CD4-positive, alpha-beta memory T cell (primary cell): ENCODE data around the gene FAM219B. TPM values are rescaled to one million over a fixed set of nuclear protein-coding genes. Genes with fewer than 3 reads are reported as not detected.

Experiments
- CTCF ChIA-PET: fragments of 350-600 bp; sonication (Branson Sonifier 250); formaldehyde crosslinking; loops from one replicate; lab custom pipeline; 2021; ENCODE audit warnings: inconsistent platforms; ENCODE audit not compliant: partially characterized antibody; lab: Charles Lee
- POLR2A ChIA-PET: fragments of 350-600 bp; sonication (Branson Sonifier 250); formaldehyde crosslinking; loops from one replicate; lab custom pipeline; 2021; ENCODE audit not compliant: partially characterized antibody; lab: Charles Lee
- DNase-seq, 5 donors: peaks; one replicate each; pipeline versions ENCODE4 v3.0.0 to v3.0.0-alpha.2; 2020 to 2022; ENCODE audit warnings: mixed read lengths in 1 of 5
- H3K27ac ChIP-seq: one replicate; pipeline ENCODE4 v1.7.0; 2013; ENCODE audit warnings: low read depth, low read length
- H3K27me3 ChIP-seq: 2 replicates; pipeline ENCODE4 v1.7.0; 2013; ENCODE audit warnings: mild to moderate bottlenecking, low read length, moderate library complexity; ENCODE audit not compliant: insufficient read depth
- H3K36me3 ChIP-seq: 2 replicates; pipeline ENCODE4 v1.7.0; 2013; ENCODE audit warnings: mild to moderate bottlenecking, low read length, moderate library complexity; ENCODE audit not compliant: insufficient read depth
- H3K4me1 ChIP-seq: 2 replicates; pipeline ENCODE4 v1.7.0; 2013; ENCODE audit warnings: mild to moderate bottlenecking, low read length, moderate library complexity; ENCODE audit not compliant: insufficient read depth
- H3K4me3 ChIP-seq, 2 donors: one replicate each; pipeline ENCODE4 v1.7.0; 2013; ENCODE audit warnings: low read length in 2 of 2, mild to moderate bottlenecking in 1 of 2
- H3K9me3 ChIP-seq, 2 donors: one replicate each; pipeline ENCODE4 v1.7.0; 2013; ENCODE audit warnings: low read length in 2 of 2, control low read depth in 1 of 2; ENCODE audit not compliant: control insufficient read depth in 1 of 2
- H3K27ac Mint-ChIP-seq, 7 donors: one replicate each; pipeline ENCODE4 v1.8.0; 2020 to 2021; ENCODE audit warnings: mixed read lengths in 7 of 7, mild to moderate bottlenecking in 6 of 7, inconsistent platforms in 3 of 7, moderate library complexity in 3 of 7
- H3K27me3 Mint-ChIP-seq, 2 donors: one replicate each; pipeline ENCODE4 v1.8.0; 2020 to 2021; ENCODE audit warnings: mixed read lengths in 2 of 2
- H3K36me3 Mint-ChIP-seq, 2 donors: one replicate each; pipeline ENCODE4 v1.8.0; 2020 to 2021; ENCODE audit warnings: mixed read lengths in 2 of 2, inconsistent platforms in 1 of 2, mild to moderate bottlenecking in 1 of 2
- H3K4me1 Mint-ChIP-seq, 4 donors: one replicate each; pipeline ENCODE4 v1.8.0; 2020 to 2021; ENCODE audit warnings: mixed read lengths in 4 of 4, mild to moderate bottlenecking in 1 of 4
- H3K4me3 Mint-ChIP-seq, 8 donors: one replicate each; pipeline ENCODE4 v1.8.0; 2020 to 2021; ENCODE audit warnings: mixed read lengths in 8 of 8, mild to moderate bottlenecking in 7 of 8, moderate library complexity in 6 of 8, inconsistent platforms in 3 of 8
- H3K9me3 Mint-ChIP-seq, 8 donors: one replicate each; pipeline ENCODE4 v1.8.0; 2020 to 2021; ENCODE audit warnings: mixed read lengths in 8 of 8, mild to moderate bottlenecking in 5 of 8, inconsistent platforms in 3 of 8, moderate library complexity in 1 of 8
- intact Hi-C: fragments of 100-400 bp; cut with micrococcal nuclease; formaldehyde crosslinking; loops from one replicate; pipeline ENCODE4 v1.15.1; 2023
- polyA plus RNA-seq, 2 donors: library from polyadenylated mRNA; unstranded; fragments of 300-500 nt; fragmentation: Illumina TruSeq; gene quantifications; one replicate each; pipeline ENCODE4 v1.2.3, GENCODE V29; 2021
- total RNA-seq, 2 experiments: library from RNA; stranded (reverse); gene quantifications; one replicate each; pipeline ENCODE4 v1.2.3, GENCODE V29; 2021

Gene FAM219B
- total and polyA plus RNA-seq, 4 experiments from 2014 or later: 17.4 to 117 (median 63.6) TPM

DNA sequence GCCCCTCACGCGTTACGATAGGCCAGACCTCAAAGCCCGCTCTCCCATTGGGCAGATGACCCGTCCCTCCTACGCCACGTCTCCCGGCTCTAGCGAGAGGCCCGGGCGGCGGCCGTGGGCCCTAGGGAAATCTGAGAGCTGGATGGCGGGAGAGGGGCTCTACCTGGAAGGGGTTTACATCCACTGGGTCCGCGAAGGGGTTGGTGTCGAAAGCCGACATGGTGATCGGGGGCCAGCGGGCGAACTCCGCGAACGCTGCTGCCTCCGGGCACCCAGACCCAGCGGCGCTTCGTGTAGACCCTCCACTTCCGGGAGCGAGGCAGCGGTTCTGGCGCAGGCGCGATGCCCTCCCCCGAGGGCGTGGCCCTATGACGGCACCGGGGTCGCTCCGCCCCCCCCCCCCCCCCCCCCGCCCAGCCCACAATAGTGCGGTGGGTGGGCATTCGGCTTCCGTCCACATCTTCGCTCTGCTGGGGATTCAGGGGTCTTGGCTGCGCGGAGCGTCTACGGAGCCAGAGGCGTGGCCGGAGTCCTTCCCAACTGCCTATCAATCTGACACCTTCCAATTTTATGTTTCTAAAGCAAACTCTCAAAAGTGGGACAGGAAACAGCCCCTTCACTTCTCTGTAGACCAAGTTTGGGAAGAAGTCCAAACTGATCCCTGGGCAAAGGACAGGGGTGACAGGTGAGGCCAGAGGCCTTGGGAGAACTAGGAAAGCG lies 33.5 kb downstream of the FAM219B start, which contains the start of gene SCAMP2:
Gene SCAMP2, minus strand, starts transcription at position 330 of the 720 bp plus-strand sequence. Its CDS starts 110 bp downstream, at position 220.
- CTCF ChIA-PET: interaction anchor here (1.3 to 5.5 kb wide), 3 partner anchors 11 to 30 kb away, joined by 4 to 62 read pairs (median 7); partner anchors contain the start of gene ULK3
- POLR2A ChIA-PET: interaction anchor here (0.9 to 5.5 kb wide), 13 partner anchors 8 to 258 kb away, joined by 3 to 50 read pairs (median 6); partner anchors contain the start of genes CLK3, COX5A, FAM219B and MPI
- Mint-ChIP-seq H3K9me3 (peaks cover 0 to 2% (median 0%) of the 10 kb centered on the region in 8 donors), H3K4me3 (peak within 1 kb of the TSS; percentile 94 to 100 (median 99)), H3K4me1 (peaks cover 33 to 57% (median 44%) of the 10 kb centered on the region in 4 donors), H3K27me3 (no peaks in the 10 kb centered on the region), H3K36me3 (peaks cover 8 to 27% of the 10 kb centered on the region in 2 donors), H3K27ac (peak within 1 kb of the TSS; percentile 96 to 99 (median 98))
- peak; percentile 92 to 95 (median 94) for DNase-seq
- H3K27ac ChIP-seq: peak within 1 kb of the TSS; percentile 93
- H3K36me3 ChIP-seq: no peaks in the 10 kb centered on the region
- H3K27me3 ChIP-seq: no peaks in the 10 kb centered on the region
- intact Hi-C loops: loop anchor here (1.0 kb wide), 5 partner anchors 16 to 65 kb away; partner anchors contain the start of genes COX5A and FAM219B
- H3K4me3 ChIP-seq: peak within 1 kb of the TSS; percentile 52 to 99
- H3K4me1 ChIP-seq: peaks cover 53% of the 10 kb centered on the region
- no peaks in the 10 kb centered on the region for H3K9me3 ChIP-seq

DNA sequence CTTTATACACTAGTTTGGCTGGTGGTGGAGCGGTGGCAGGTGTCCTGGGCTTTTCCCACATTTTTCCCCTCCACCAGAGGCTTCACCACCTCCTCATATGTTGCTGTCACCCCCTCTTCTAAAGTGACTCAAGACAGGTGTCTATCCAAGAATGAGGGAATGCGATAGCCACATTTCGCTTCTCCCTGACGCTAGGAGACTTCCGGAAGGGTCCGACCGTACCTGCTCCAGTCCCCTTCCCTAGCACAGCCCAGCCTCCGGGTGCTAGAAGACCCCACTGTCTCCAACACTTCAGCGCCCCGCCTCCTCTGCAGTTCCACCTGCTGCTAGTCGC lies 34.0 kb downstream of the FAM219B start:
- intact Hi-C loops: loop anchor here (1.0 kb wide), 5 partner anchors 17 to 66 kb away; partner anchors contain the start of genes COX5A and FAM219B
- Histone ChIP-seq H3K4me3 (peak overlapping the region; percentile 52 to 99), H3K36me3 (no peaks in the 10 kb centered on the region), H3K9me3 (no peaks in the 10 kb centered on the region), H3K4me1 (peaks cover 58% of the 10 kb centered on the region), H3K27ac (peak overlapping the region; percentile 93), H3K27me3 (no peaks in the 10 kb centered on the region)
- Mint-ChIP-seq H3K9me3 (peaks cover 0 to 2% (median 0%) of the 10 kb centered on the region in 8 donors), H3K4me3 (peak overlapping the region; percentile 94 to 100 (median 99)), H3K27ac (peak overlapping the region; percentile 96 to 99 (median 98)), H3K4me1 (peaks cover 38 to 62% (median 49%) of the 10 kb centered on the region in 4 donors), H3K27me3 (no peaks in the 10 kb centered on the region), H3K36me3 (peaks cover 13 to 32% of the 10 kb centered on the region in 2 donors)
- ChIA-PET CTCF (interaction anchor here (5.5 kb wide), 1 partner anchor 29 kb away, joined by 62 read pairs; no protein-coding TSS in a partner anchor), POLR2A (interaction anchor here (0.9 to 5.5 kb wide), 11 partner anchors 9 to 257 kb away, joined by 3 to 50 read pairs (median 6); partner anchors contain the start of genes CLK3, COX5A, FAM219B and ULK3)
- DNase-seq: no peak

DNA sequence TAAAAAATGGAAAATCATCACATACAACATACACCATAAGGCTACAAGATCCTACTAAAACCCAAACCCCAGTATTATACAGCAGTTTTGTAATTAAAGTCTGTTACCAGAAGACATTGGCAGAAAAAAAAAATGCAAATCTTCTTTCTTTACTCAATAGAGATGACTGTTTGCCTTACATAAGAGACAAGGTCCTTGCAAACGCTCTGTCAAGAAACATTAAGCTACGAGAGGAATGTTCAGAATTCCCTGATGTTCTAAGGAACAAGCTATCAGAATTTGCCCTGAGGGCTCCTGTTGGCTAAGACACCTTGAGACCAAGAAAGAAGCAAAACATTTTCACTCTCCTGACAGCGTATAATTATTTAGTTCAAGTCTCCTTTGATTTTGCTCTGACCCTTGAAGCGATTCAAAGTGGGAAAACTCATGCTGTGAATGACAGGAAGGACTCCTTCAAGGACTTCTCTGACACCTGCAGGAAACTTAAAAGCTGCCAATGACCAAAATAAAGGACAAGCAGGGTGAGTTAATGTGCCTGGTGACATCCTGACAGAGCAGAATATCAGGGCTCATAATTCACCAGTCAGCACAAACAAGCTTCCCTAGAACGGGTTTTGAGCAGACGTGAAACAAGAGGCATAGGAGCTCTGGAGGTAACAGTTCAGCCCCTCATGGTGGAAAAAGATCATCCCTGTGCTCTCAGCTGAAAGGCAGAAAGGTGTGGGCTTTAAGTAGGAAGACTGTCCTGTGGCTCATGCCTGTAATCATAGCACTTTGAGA lies 36.0 kb downstream of the FAM219B start:
- intact Hi-C loops: loop anchor here (2.0 kb wide), 1 partner anchor 14 kb away; no protein-coding TSS in a partner anchor
- Histone ChIP-seq H3K27ac (peak overlapping the region; percentile 51), H3K27me3 (no peaks in the 10 kb centered on the region), H3K4me1 (peaks cover 79% of the 10 kb centered on the region), H3K4me3 (peak overlapping the region in 1 of 2 donors; percentile 31), H3K9me3 (no peaks in the 10 kb centered on the region), H3K36me3 (no peaks in the 10 kb centered on the region)
- Mint-ChIP-seq H3K27ac (peak overlapping the region; percentile 54 to 98 (median 94)), H3K36me3 (peaks cover 21 to 34% of the 10 kb centered on the region in 2 donors), H3K4me3 (peak overlapping the region; percentile 77 to 100 (median 90)), H3K27me3 (no peaks in the 10 kb centered on the region), H3K4me1 (peaks cover 54 to 83% (median 67%) of the 10 kb centered on the region in 4 donors), H3K9me3 (peaks cover 0 to 2% (median 0%) of the 10 kb centered on the region in 8 donors)
- DNase-seq: no peak
- ChIA-PET POLR2A (interaction anchor here (0.8 to 5.5 kb wide), 12 partner anchors 12 to 83 kb away, joined by 3 to 50 read pairs (median 11); partner anchors contain the start of genes COX5A, FAM219B, MPI and ULK3), CTCF (interaction anchor here (0.9 to 4.7 kb wide), 15 partner anchors 12 to 83 kb away, joined by 3 to 79 read pairs (median 6); partner anchors contain the start of gene ULK3)

DNA sequence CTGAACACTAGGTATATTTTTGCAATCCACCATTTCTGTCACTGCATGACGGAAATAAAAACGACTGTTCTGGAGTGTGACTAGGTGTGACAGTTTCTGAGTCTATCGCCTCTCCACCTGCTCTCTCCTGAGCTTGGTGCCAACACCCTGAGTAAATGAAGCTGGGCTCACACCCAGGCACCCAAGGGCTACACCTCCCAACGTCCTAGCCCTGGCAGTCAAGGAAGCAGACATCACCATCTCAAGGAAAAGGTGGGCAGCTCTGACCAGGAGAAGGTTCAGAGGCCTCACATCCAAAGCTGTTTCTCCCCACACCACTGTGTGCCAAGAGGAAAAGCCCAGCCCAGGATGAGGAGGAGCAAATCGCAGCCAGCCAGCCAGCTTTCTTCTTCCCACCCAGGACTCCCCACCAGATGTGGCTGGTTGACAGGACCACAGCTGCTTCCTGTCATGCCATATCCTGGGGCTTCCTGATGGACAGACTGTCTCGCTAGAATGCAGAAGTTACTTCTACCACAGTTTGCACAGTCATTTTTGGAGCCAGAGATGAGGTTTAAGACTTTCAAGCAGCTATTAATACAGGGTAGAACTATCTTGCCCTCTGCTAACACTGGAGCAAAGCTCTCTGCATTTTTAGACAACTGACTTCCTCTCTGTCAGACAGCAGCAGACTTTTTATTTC lies 36.8 kb downstream of the FAM219B start:
- H3K4me3 Mint-ChIP-seq: peak overlapping the region; percentile 77 to 100 (median 90)
- Histone ChIP-seq H3K27ac (peak overlapping the region; percentile 51), H3K36me3 (no peaks in the 10 kb centered on the region), H3K9me3 (no peaks in the 10 kb centered on the region), H3K4me3 (peak overlapping the region in 1 of 2 donors; percentile 31), H3K27me3 (no peaks in the 10 kb centered on the region), H3K4me1 (peaks cover 84% of the 10 kb centered on the region)
- intact Hi-C loops: loop anchor here (2.0 kb wide), 1 partner anchor 13 kb away; no protein-coding TSS in a partner anchor
- no peaks in the 10 kb centered on the region for H3K27me3 Mint-ChIP-seq
- H3K4me1 Mint-ChIP-seq: peaks cover 57 to 88% (median 71%) of the 10 kb centered on the region in 4 donors
- peak overlapping the region; percentile 54 to 98 (median 93) for H3K27ac Mint-ChIP-seq
- DNase-seq: peak in 2 of 5 donors; percentile 24 to 50
- peaks cover 0 to 2% (median 0%) of the 10 kb centered on the region in 8 donors for H3K9me3 Mint-ChIP-seq
- POLR2A ChIA-PET: interaction anchor here (0.8 to 5.5 kb wide), 14 partner anchors 13 to 82 kb away, joined by 3 to 50 read pairs (median 12); partner anchors contain the start of genes COX5A, FAM219B, MPI and ULK3
- H3K36me3 Mint-ChIP-seq: peaks cover 21 to 37% of the 10 kb centered on the region in 2 donors
- CTCF ChIA-PET: interaction anchor here (0.9 to 4.7 kb wide), 17 partner anchors 11 to 99 kb away, joined by 3 to 79 read pairs (median 6); partner anchors contain the start of genes FAM219B and ULK3

DNA sequence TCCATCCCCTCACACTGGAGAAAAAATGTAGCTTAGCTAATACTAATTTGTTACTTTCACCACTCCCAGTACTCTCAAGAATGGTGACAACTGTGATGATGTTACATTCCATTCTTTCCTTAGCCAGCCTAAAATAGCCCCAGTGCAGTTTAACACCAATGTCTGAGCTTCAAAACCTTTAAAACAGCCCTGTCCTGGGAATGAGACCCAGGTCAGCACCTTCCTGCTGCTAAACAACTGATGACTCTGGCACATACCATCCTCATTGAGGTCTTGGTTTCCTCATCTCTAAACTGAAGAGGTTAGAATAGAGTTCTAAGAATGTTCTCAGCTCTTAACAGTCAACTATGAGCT lies 37.3 kb downstream of the FAM219B start:
- peak overlapping the region; percentile 54 to 98 (median 93) for H3K27ac Mint-ChIP-seq
- peak overlapping the region; percentile 77 to 100 (median 90) for H3K4me3 Mint-ChIP-seq
- ChIA-PET POLR2A (interaction anchor here (0.9 to 5.5 kb wide), 12 partner anchors 12 to 81 kb away, joined by 3 to 50 read pairs (median 14); partner anchors contain the start of genes FAM219B, MPI and ULK3), CTCF (interaction anchor here (0.9 to 4.7 kb wide), 15 partner anchors 10 to 98 kb away, joined by 3 to 79 read pairs (median 6); partner anchors contain the start of genes FAM219B and ULK3)
- H3K36me3 Mint-ChIP-seq: peaks cover 22 to 39% of the 10 kb centered on the region in 2 donors
- no peak for DNase-seq
- Histone ChIP-seq H3K27me3 (no peaks in the 10 kb centered on the region), H3K4me1 (peaks cover 89% of the 10 kb centered on the region), H3K9me3 (no peaks in the 10 kb centered on the region), H3K4me3 (peak overlapping the region in 1 of 2 donors; percentile 31), H3K36me3 (no peaks in the 10 kb centered on the region), H3K27ac (peak overlapping the region; percentile 51)
- no peaks in the 10 kb centered on the region for H3K27me3 Mint-ChIP-seq
- H3K4me1 Mint-ChIP-seq: peaks cover 60 to 92% (median 75%) of the 10 kb centered on the region in 4 donors
- peaks cover 0 to 2% (median 0%) of the 10 kb centered on the region in 8 donors for H3K9me3 Mint-ChIP-seq
- intact Hi-C loops: no loop called here
